Thymus (tissue), 11 donors: Measurements from ENCODE around the gene UTP20. TPM values are rescaled to one million over a fixed set of nuclear protein-coding genes. Genes with fewer than 3 reads are reported as not detected.

ENCODE experiments used
- DNase-seq, 9 donors: peaks; one replicate each; pipeline ENCODE4 v3.0.0-alpha.2; 2013; ENCODE audit warnings: low spot score in 9 of 9, low read depth in 6 of 9, missing footprints in 1 of 9
- H3K27ac ChIP-seq, 2 donors: one replicate each; pipeline ENCODE4 v1.5.1; 2013; ENCODE audit warnings: control low read depth in 1 of 2, low read depth in 1 of 2, low read length in 1 of 2, mild to moderate bottlenecking in 1 of 2, moderate library complexity in 1 of 2
- H3K27me3 ChIP-seq, 2 donors: one replicate each; pipeline ENCODE4 v1.5.1; 2013; ENCODE audit warnings: low read length in 1 of 2; ENCODE audit not compliant: control insufficient read depth in 2 of 2, insufficient read depth in 1 of 2
- H3K36me3 ChIP-seq, 2 donors: one replicate each; pipeline ENCODE4 v1.5.1; 2013; ENCODE audit warnings: low read length in 1 of 2, mild to moderate bottlenecking in 1 of 2, moderate library complexity in 1 of 2; ENCODE audit not compliant: control insufficient read depth in 2 of 2, insufficient read depth in 2 of 2
- H3K4me1 ChIP-seq, 2 donors: one replicate each; pipeline ENCODE4 v1.5.1; 2013; ENCODE audit warnings: low read length in 2 of 2; ENCODE audit not compliant: control insufficient read depth in 2 of 2, insufficient read depth in 2 of 2
- H3K4me3 ChIP-seq, 2 donors: one replicate each; pipeline ENCODE4 v1.5.1; 2013; ENCODE audit warnings: low read length in 2 of 2, control low read depth in 1 of 2, mild to moderate bottlenecking in 1 of 2
- H3K9me3 ChIP-seq, 2 donors: one replicate each; pipeline ENCODE4 v1.5.1; 2013; ENCODE audit warnings: low read length in 1 of 2, mild to moderate bottlenecking in 1 of 2; ENCODE audit not compliant: control insufficient read depth in 2 of 2, insufficient read depth in 1 of 2
- polyA plus RNA-seq: library from polyadenylated mRNA; stranded (reverse); fragments of 200-250 nt; gene quantifications from one replicate; pipeline ENCODE4 v1.2.3, GENCODE V29; 2013
- total RNA-seq: library from RNA; stranded (reverse); fragments of 120-200 nt; gene quantifications from one replicate; pipeline ENCODE4 v1.2.4, GENCODE V29; 2013
- donor health status: healthy.

The UTP20 gene
- total and polyA plus RNA-seq, 2 donors = 2.5 to 9.3 TPM

DNA sequence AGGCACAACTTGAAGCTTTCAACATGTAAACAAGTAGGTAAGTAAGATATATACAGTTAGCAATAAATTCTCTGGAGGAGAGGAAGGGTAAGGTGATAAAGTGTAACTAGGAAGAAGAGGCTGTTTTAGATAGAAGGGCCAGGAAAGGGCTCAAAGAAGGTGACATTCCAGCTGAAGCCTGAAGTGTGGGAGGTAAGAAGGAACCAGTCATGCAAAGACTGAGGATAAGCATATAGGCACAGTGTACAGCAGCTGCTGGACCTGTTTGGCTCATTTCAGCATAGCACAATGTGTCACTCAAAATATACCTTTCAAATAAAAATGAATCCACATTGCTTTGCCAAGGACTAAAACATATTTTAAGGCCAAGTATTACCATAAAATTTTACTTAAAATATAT, 156.2 kb downstream of the UTP20 start:
- Histone ChIP-seq H3K27ac (no peak overlapping the region), H3K9me3 (no peaks in the 10 kb centered on the region), H3K4me1 (no peaks in the 10 kb centered on the region), H3K4me3 (no peak overlapping the region), H3K27me3 (no peaks in the 10 kb centered on the region), H3K36me3 (no peaks in the 10 kb centered on the region)
- no peak for DNase-seq

Other genes with a start within 250 kb of the UTP20 start
- 0.33 TPM for gene SLC5A8, start 69.9 kb upstream of the UTP20 start, total RNA-seq
- 0.55 TPM for gene SLC5A8, start 69.9 kb upstream of the UTP20 start, polyA plus RNA-seq
- 46.6 TPM for gene ARL1, start 127.7 kb downstream of the UTP20 start, total RNA-seq
- gene ARL1, start 127.7 kb downstream of the UTP20 start, polyA plus RNA-seq = 31.6 TPM
- gene SPIC, start 195.2 kb downstream of the UTP20 start, total RNA-seq = 7.0 TPM
- 2.2 TPM for gene SPIC, start 195.2 kb downstream of the UTP20 start, polyA plus RNA-seq